ENCODE results near the gene FCGR3A. TPM values are rescaled to one million over a fixed set of nuclear protein-coding genes. Genes with fewer than 3 reads are reported as not detected.
"Not testable (repeated sequence)": the region's sequence is repeated elsewhere in the genome, so short reads cannot be mapped to it uniquely, and the experiment has no call there.

Gene FCGR3A
- total RNA-seq, 2 donors from 2014 or later: 0.31 to 4.3 TPM

DNA sequence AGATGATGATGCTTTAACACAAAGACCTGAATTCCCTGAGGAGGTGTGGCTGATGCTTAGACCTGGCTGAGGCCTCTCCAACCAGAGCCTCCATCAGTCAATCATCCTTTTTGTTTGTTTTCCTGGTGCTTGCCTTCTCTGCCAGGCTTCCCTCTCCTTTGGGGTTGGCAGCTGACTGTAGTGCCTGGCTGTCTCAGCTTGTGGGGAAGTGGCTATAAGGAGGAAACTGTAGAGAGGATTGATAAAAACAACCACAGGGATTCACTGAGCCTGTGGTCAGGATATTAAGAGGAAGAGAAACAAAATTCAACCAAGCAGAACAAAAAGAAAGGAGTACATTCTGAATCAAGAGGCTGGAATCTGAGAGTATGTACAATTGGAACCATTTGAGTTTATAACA lies 27.1 kb upstream of the FCGR3A start:
- not testable (repeated sequence) for H3K9me3 ChIP-seq (ENCODE audit: control insufficient read depth, low read length, poor library complexity, severe bottlenecking); H3K36me3 Mint-ChIP-seq (ENCODE audit: low read depth); ATAC-seq; H3K27me3 Mint-ChIP-seq; H3K4me1 Mint-ChIP-seq; H3K27ac Mint-ChIP-seq; DNase-seq; H3K4me3 Mint-ChIP-seq

DNA sequence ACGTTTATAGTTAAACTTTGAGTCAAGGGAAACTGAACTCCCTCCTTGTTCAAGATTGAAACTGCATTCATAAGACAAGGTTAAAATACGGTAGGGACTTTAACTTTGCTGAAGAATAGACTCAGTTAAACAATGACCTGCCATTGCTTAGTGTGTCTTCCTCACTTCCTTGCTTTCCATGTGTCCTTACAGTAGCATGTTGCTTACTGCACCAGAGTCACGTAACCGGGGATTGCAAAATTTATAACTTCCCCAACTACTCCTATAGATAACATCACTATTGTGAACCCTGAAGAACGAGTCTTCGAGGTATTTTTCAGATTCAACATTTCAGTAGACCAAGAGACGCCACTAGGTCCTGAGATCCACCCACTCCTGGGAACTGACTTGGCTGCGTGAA lies 22.1 kb upstream of the FCGR3A start:
- not testable (repeated sequence) for H3K36me3 Mint-ChIP-seq (ENCODE audit: low read depth)

DNA sequence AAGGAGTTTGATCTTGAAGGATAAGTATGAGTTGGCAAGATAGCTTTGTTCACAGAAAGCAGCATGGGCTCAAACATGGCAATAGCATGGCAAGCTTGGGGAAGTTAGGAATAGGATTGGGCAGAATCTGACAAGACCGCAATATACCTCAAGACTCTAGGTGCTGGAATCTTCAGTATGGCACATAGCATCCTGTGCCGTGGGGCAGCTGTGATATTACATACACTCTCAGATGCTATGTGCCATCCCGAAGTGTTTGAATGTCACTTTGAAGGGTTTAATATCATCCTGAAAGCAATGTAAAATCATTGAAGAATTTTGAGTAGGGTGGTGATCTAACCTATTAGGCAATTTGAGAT lies 17.0 kb upstream of the FCGR3A start:
- not testable (repeated sequence) for H3K36me3 Mint-ChIP-seq (ENCODE audit: low read depth); DNase-seq; H3K9me3 ChIP-seq (ENCODE audit: control insufficient read depth, low read length, poor library complexity, severe bottlenecking); ATAC-seq; H3K4me1 Mint-ChIP-seq
- Mint-ChIP-seq H3K27me3 (peaks cover 24% of the 10 kb centered on the region), H3K4me3 (peak overlapping the region; percentile 62), H3K27ac (peak overlapping the region; percentile 6)

More for the DNA sequence above, 22.1 kb upstream of the FCGR3A start:
- H3K4me1 Mint-ChIP-seq; ATAC-seq; H3K4me3 Mint-ChIP-seq; H3K27ac Mint-ChIP-seq; DNase-seq; H3K9me3 ChIP-seq (ENCODE audit: control insufficient read depth, low read length, poor library complexity, severe bottlenecking): not testable (repeated sequence)
- peaks cover 11% of the 10 kb centered on the region for H3K27me3 Mint-ChIP-seq

DNA sequence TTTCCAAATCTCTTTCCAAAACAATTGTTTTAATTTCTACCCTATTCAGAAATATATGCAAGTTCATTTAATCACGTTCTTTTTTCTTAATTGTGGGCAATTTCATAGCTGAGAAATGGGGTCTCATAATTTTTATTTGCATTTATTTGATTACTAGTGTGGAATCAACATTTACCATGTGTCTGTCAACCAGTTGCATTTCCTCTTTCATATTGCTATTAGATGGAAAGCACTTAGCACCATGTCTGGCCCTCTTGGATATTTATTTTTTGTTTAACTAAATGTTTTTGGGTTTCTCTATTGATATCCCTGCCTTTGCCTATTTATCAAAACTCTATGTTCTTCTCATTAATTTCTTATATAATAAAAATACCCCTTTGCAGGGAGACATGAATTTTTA lies 13.9 kb upstream of the FCGR3A start:
- H3K36me3 Mint-ChIP-seq (ENCODE audit: low read depth): not testable (repeated sequence)

DNA sequence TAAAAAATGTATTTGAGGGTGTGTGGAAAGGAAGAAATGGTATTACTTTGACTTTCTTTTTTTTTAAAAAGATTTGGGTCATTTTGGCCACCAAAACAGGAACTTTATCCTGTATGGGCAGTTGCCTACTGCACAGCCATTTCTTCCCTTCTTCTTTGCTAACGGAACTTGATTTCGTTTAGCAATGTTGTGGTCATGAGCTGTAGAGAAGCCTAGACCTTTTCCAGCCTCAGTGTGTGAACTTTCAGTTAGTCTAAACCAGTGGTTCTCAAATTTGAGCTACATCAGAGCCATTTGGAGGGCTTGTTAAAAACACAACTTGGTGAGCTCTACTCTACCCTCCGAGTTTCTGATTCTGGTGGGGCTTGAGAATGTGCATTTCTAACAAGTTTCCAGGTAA lies 12.8 kb upstream of the FCGR3A start:
- H3K27me3 Mint-ChIP-seq: peaks cover 13% of the 10 kb centered on the region
- DNase-seq; ATAC-seq; H3K36me3 Mint-ChIP-seq (ENCODE audit: low read depth); H3K4me3 Mint-ChIP-seq; H3K27ac Mint-ChIP-seq; H3K9me3 ChIP-seq (ENCODE audit: control insufficient read depth, low read length, poor library complexity, severe bottlenecking): not testable (repeated sequence)
- peaks cover 12% of the 10 kb centered on the region for H3K4me1 Mint-ChIP-seq

More for the DNA sequence above, 13.9 kb upstream of the FCGR3A start:
- not testable (repeated sequence) for DNase-seq; H3K4me3 Mint-ChIP-seq; H3K27ac Mint-ChIP-seq; H3K9me3 ChIP-seq (ENCODE audit: control insufficient read depth, low read length, poor library complexity, severe bottlenecking); ATAC-seq
- Mint-ChIP-seq H3K27me3 (peaks cover 13% of the 10 kb centered on the region), H3K4me1 (peaks cover 12% of the 10 kb centered on the region)

DNA sequence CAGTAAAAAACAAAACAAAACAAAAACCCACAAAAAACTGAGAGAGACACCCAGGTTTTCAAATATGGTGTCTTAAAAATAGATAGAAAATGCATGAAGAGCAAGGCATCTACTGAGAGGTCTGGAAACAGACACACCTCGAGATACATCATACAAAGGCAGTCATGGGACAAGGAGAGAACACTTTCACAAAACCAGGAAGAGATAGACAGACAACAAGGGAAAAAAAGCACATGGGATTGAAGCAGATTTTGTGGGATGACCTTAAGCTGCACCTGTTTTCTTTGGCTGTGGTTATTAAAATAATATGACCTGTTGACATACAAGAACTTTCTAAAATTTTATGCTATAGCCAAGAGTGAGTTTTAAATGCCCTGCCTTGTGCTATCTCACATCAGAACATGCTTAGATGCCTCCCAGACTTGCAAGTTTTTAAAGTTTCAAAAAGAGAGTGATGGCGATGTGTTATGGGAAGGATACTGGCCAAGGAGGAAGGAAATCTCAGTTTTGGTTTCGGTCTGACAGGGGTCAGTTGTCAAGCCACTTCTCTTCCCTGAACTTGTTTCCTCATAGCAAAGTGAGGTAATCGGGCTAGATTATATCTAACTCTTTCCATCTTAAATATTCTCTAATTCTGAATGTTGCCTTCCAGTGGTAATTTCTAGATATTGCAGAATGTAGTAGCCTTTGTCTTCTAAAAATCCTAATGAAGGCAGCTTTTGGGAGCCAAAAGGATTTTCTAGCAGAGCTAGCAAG lies 11.5 kb upstream of the FCGR3A start:
- DNase-seq; H3K27me3 Mint-ChIP-seq; H3K4me1 Mint-ChIP-seq; H3K27ac Mint-ChIP-seq; H3K36me3 Mint-ChIP-seq (ENCODE audit: low read depth); H3K9me3 ChIP-seq (ENCODE audit: control insufficient read depth, low read length, poor library complexity, severe bottlenecking): not testable (repeated sequence)
- peak; percentile 51 for ATAC-seq
- H3K4me3 Mint-ChIP-seq: peak overlapping the region; percentile 60

DNA sequence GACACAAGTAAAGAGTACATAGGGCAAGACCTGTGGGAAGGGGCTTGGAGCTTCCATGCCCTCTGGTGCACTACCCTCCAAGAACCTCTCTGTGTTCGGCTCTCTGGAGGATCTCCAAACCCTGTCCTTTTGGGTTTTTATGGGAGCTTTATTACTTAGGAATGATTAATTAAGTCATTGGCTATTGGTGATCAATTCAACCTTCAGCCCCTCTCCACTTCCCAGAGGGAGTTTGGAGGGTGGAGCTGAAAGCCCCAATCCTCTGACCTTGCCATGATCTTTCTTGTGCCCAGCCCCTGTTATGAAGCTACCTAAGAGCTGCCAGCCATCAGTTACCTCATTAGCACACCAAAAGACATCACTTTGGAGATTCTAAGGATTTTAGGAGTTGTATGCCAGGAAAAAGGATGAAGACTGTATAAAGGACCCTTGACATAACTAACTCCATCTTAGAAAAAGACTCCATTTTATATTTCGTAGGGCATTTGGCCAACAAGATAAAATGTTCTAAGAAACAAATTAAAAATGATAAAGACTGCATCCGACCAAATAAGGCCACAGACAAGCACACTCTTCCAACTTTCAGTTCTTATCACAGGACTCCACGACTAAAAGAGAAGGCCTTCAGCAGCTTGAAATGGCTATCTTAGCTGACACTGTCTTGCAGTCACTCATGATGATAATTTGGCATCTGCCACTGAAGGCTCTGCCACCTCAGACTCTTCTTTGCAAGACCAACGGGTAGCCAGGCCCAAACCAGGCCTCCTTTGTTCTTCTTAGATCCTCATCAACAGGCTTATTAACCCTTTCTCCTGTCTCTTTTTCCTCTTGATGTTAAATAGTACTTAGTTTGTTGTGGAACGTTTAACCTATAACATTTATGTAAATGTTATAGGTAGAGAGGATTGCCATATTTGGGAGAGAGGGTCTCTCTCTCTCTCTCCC lies 8.2 kb upstream of the FCGR3A start:
- not testable (repeated sequence) for H3K27me3 Mint-ChIP-seq; ATAC-seq; DNase-seq; H3K36me3 Mint-ChIP-seq (ENCODE audit: low read depth); H3K9me3 ChIP-seq (ENCODE audit: control insufficient read depth, low read length, poor library complexity, severe bottlenecking); H3K27ac Mint-ChIP-seq; H3K4me3 Mint-ChIP-seq
- H3K4me1 Mint-ChIP-seq: peaks cover 15% of the 10 kb centered on the region

DNA sequence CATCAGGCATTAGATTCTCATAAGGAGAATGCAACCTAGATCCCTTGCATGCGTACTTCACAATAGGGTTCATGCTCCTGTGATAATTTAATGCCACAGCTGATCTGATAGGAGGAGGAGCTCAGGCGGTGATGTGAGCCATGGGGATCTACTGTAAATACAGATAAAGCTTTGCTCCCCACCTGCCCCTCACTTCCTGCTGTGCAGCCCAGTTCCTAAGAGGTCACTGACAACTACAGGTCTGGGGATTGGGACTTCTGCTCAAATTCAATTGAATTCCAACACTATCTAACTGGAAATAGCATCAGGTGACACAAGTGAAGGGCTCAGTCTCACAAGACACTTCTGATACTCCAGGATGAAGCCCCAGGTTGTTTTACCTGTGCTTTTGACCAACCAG lies 7.4 kb upstream of the FCGR3A start:
- H3K36me3 Mint-ChIP-seq (ENCODE audit: low read depth); H3K27ac Mint-ChIP-seq; H3K9me3 ChIP-seq (ENCODE audit: control insufficient read depth, low read length, poor library complexity, severe bottlenecking); H3K4me3 Mint-ChIP-seq; DNase-seq; ATAC-seq; H3K27me3 Mint-ChIP-seq: not testable (repeated sequence)
- peaks cover 15% of the 10 kb centered on the region for H3K4me1 Mint-ChIP-seq

DNA sequence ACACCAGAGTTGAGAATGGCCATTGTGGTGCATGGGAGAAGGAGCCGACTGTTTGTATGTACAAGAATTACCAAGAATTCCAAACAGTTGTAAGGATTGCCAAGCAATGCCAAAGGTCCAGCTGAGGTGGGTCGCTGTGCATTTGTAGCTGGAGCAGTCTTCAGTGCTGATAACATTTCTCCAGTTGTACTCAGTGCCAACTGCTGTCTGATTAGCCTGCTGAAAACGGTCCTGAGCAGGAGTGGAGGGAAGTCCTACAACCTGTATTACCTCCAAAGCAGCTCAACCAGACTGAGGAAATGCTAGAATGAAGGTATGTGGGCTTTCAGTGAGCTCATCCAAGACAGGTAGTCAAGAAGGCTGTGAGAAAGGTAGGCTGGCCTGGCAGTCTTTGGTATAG lies 6.5 kb upstream of the FCGR3A start:
- not testable (repeated sequence) for H3K27me3 Mint-ChIP-seq; DNase-seq; H3K27ac Mint-ChIP-seq; H3K36me3 Mint-ChIP-seq (ENCODE audit: low read depth); H3K4me3 Mint-ChIP-seq; H3K9me3 ChIP-seq (ENCODE audit: control insufficient read depth, low read length, poor library complexity, severe bottlenecking); ATAC-seq
- H3K4me1 Mint-ChIP-seq: peaks cover 12% of the 10 kb centered on the region

DNA sequence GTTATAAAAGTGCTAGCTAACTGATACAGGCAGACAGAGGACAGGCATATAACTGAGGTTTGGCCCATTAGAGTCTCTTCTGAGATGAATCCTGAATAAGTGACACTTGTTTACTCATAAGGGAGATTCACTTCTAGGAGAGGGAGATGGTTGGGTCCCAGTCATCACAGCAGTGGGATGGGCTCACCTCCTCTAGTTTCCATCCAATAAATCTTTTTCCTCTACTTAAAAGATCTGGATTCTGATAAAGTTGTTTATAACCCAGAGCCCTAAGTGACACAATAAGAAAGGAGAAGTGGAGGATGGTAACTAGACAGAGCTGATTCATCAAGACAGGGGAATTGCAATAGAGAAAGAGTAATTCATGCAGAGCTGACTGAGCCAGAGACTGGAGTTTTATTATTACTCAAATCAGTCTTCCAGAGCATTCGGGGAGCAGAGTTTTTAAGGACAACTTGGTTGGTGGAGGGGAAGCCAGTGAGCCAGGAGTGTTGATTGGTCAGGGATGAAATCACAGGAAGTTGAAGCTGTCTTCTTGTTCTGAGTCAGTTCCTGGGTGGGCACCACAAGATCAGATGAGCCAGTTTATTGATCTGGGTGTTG lies 5.3 kb upstream of the FCGR3A start:
- not testable (repeated sequence) for H3K27ac Mint-ChIP-seq; H3K36me3 Mint-ChIP-seq (ENCODE audit: low read depth); H3K27me3 Mint-ChIP-seq; H3K9me3 ChIP-seq (ENCODE audit: control insufficient read depth, low read length, poor library complexity, severe bottlenecking); DNase-seq; H3K4me1 Mint-ChIP-seq
- H3K4me3 Mint-ChIP-seq: peak overlapping the region; percentile 19
- peak; percentile 49 for ATAC-seq

DNA sequence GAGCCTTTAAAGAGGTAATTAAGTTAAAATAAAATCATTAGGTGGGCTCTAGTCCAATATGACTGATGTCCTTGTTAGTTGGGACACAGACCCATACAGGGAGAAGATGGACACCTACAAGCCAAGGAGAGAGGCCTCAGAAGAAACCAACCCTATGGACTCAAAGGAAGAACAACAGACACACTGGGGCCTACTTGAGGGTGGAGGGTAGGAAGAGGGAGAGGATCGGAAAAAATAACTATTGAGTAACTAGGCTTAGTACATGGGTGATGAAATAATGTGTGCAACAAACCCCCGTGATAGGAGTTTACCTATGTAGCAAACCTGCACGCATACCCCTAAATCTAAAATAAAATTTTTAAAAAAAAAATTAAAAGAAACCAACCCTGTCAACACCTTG lies 4.7 kb upstream of the FCGR3A start:
- H3K27ac Mint-ChIP-seq; H3K36me3 Mint-ChIP-seq (ENCODE audit: low read depth); H3K27me3 Mint-ChIP-seq; DNase-seq; H3K4me3 Mint-ChIP-seq; H3K4me1 Mint-ChIP-seq; H3K9me3 ChIP-seq (ENCODE audit: control insufficient read depth, low read length, poor library complexity, severe bottlenecking); ATAC-seq: not testable (repeated sequence)

DNA sequence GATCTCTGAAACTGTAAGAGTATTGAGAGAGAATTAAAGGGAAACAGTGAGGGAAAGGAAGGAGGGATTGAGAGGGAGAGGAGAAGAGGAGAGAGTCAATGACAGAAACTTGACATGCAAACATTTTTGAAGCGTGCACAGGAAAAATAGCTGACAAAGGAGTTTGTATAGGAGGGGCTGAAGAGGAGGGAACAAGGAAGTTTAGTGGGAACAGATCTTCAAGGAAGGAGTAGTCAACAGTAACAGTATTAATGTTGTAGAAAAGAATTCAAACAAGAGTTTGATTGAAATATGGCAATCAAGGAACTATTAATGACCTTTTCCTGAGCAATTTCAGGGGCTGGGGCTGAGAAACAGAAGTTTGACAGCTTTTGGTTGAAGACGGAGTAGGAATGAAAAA lies 4.0 kb upstream of the FCGR3A start:
- not testable (repeated sequence) for H3K36me3 Mint-ChIP-seq (ENCODE audit: low read depth); H3K4me1 Mint-ChIP-seq; DNase-seq; H3K4me3 Mint-ChIP-seq; ATAC-seq; H3K27me3 Mint-ChIP-seq; H3K27ac Mint-ChIP-seq; H3K9me3 ChIP-seq (ENCODE audit: control insufficient read depth, low read length, poor library complexity, severe bottlenecking)

DNA sequence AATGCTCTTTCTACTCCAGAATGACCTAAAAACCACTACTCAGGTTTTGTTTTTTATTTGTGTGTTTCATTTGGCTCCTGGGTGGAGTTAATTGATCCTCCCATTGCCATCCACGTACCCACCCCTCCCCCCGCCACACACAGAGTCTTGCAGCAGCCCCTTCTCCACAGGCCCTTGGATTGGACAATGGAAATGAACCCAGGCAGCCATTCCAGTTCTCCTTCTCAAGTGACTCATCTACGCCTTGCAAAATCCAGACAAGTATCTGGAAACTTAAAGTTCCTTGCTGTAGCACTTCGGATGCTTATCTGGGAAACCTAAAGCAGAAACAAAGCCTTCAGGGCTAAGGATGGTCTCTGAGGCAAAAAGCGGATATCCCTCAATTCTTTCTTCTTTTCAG lies 1.3 kb upstream of the FCGR3A start:
- H3K27ac Mint-ChIP-seq; H3K9me3 ChIP-seq (ENCODE audit: control insufficient read depth, low read length, poor library complexity, severe bottlenecking); DNase-seq; H3K4me1 Mint-ChIP-seq; H3K4me3 Mint-ChIP-seq; ATAC-seq; H3K27me3 Mint-ChIP-seq; H3K36me3 Mint-ChIP-seq (ENCODE audit: low read depth): not testable (repeated sequence)
